Smooth muscle cell (in vitro differentiated cells): ENCODE data around the gene TMEFF2. TPM values are rescaled to one million over a fixed set of nuclear protein-coding genes. Genes with fewer than 3 reads are reported as not detected.

Experiments
- DNase-seq: peaks from one replicate; lab custom pipeline; 2025; ENCODE audit not compliant: unreplicated experiment; lab: John Stamatoyannopoulos, UW
- H2AFZ ChIP-seq: fragments of 200-600 bp; sonication (generic); 2 replicates; pipeline ENCODE4 v1.6.0; 2016; ENCODE audit warnings: antibody characterized with exemption, low read depth, mild to moderate bottlenecking
- H3F3A ChIP-seq: fragments of 200-600 bp; sonication (generic); 2 replicates; pipeline ENCODE4 v1.6.0; 2017; ENCODE audit warnings: antibody characterized with exemption, low read depth
- H3K27ac ChIP-seq: fragments of 200-600 bp; sonication (generic); 2 replicates; pipeline ENCODE4 v1.5.1; 2016; ENCODE audit warnings: low read depth, mild to moderate bottlenecking
- H3K27me3 ChIP-seq: fragments of 200-600 bp; sonication (generic); 2 replicates; pipeline ENCODE4 v1.6.1; 2016; ENCODE audit warnings: low read depth, mild to moderate bottlenecking
- H3K36me3 ChIP-seq: fragments of 200-600 bp; sonication (generic); 2 replicates; pipeline ENCODE4 v1.5.1; 2016; ENCODE audit warnings: low read depth
- H3K4me1 ChIP-seq: fragments of 200-600 bp; sonication (generic); 2 replicates; pipeline ENCODE4 v1.5.1; 2016; ENCODE audit warnings: low read depth
- H3K4me2 ChIP-seq: fragments of 200-600 bp; sonication (generic); 2 replicates; pipeline ENCODE4 v1.6.0; 2016; ENCODE audit warnings: mild to moderate bottlenecking
- H3K4me3 ChIP-seq: fragments of 200-600 bp; sonication (generic); 2 replicates; pipeline ENCODE4 v1.5.1; 2016; ENCODE audit warnings: mild to moderate bottlenecking
- H3K79me2 ChIP-seq: fragments of 200-600 bp; sonication (generic); 2 replicates; pipeline ENCODE4 v1.6.0; 2016; ENCODE audit warnings: low read depth, mild to moderate bottlenecking
- H3K9ac ChIP-seq: fragments of 200-600 bp; sonication (generic); 2 replicates; pipeline ENCODE4 v1.6.0; 2016; ENCODE audit warnings: low read depth
- H3K9me3 ChIP-seq: fragments of 200-600 bp; sonication (generic); replicated peaks from 2 replicates; pipeline ENCODE4 v1.5.1; 2016; ENCODE audit warnings: low read depth
- H4K20me1 ChIP-seq: fragments of 200-600 bp; sonication (generic); 2 replicates; pipeline ENCODE4 v1.6.0; 2016; ENCODE audit warnings: low read depth
- CTCF ChIP-seq: fragments of 200-600 bp; sonication (generic); IDR thresholded peaks from 2 replicates; pipeline ENCODE4 v1.5.1; 2017; ENCODE audit warnings: borderline replicate concordance, mild to moderate bottlenecking, antibody characterized with exemption; ENCODE audit not compliant: insufficient read depth, poor library complexity, severe bottlenecking
- WGBS: methylation state at CpG from one replicate; pipeline ENCODE4 v1.1.7; 2016; ENCODE audit warnings: low lambda C conversion rate; 5-methylcytosine and 5-hydroxymethylcytosine counted together
- polyA plus RNA-seq: library from polyadenylated mRNA; unstranded; fragments of >200 nt; fragmentation: Nextera tagmentation; extraction: Ambion mirVana; gene quantifications from 2 replicates; pipeline ENCODE4 v1.2.1, GENCODE V29; 2016
- total RNA-seq: library from RNA; depleted of rRNA; stranded (reverse); fragments of >200 nt; gene quantifications from 2 replicates; pipeline ENCODE4 v1.2.3, GENCODE V29; 2014

TMEFF2 gene
- total and polyA plus RNA-seq, 2 experiments from 2014 or later: not detected

GRCh38 chr2:191980483-191980882 is 214.2 kb downstream of the TMEFF2 start:
- H3K79me2 ChIP-seq: no peaks in the 10 kb centered on the region
- H3K4me2 ChIP-seq: no peak overlapping the region
- no peaks in the 10 kb centered on the region for H3K36me3 ChIP-seq
- H3K9me3 ChIP-seq: no peaks in the 10 kb centered on the region
- H3K4me1 ChIP-seq: no peaks in the 10 kb centered on the region
- no peak overlapping the region for H3K9ac ChIP-seq
- TF ChIP-seq CTCF: no peak
- no peak for DNase-seq
- no peaks in the 10 kb centered on the region for H3F3A ChIP-seq
- WGBS: 83% methylated on average over 3 of the region's 3 CpGs
- H3K4me3 ChIP-seq: no peak overlapping the region
- H2AFZ ChIP-seq: no peak overlapping the region
- no peaks in the 10 kb centered on the region for H3K27me3 ChIP-seq
- no peaks in the 10 kb centered on the region for H4K20me1 ChIP-seq
- H3K27ac ChIP-seq: no peak overlapping the region

- Histone ChIP-seq H3K4me1 (no peaks in the 10 kb centered on the region), H3K9ac (no peak overlapping the region), H3K4me2 (no peak overlapping the region), H3K27me3 (no peaks in the 10 kb centered on the region), H3K4me3 (no peak overlapping the region), H3K79me2 (no peaks in the 10 kb centered on the region), H3K9me3 (no peaks in the 10 kb centered on the region), H3K27ac (no peak overlapping the region), H3K36me3 (no peaks in the 10 kb centered on the region), H2AFZ (no peak overlapping the region), H3F3A (no peaks in the 10 kb centered on the region), H4K20me1 (no peaks in the 10 kb centered on the region)
- no peak for DNase-seq
- WGBS: 44% methylated on average over 2 of the region's 2 CpGs
- TF ChIP-seq CTCF: no peak
Measured at GRCh38 chr2:191979221-191979730, 215.5 kb downstream of the TMEFF2 start.

- no peaks in the 10 kb centered on the region for H3K9me3 ChIP-seq
- no peaks in the 10 kb centered on the region for H3K79me2 ChIP-seq
- TF ChIP-seq CTCF: no peak
- no peak overlapping the region for H3K9ac ChIP-seq
- H3K27me3 ChIP-seq: no peaks in the 10 kb centered on the region
- DNase-seq: no peak
- no peak overlapping the region for H3K27ac ChIP-seq
- no peaks in the 10 kb centered on the region for H4K20me1 ChIP-seq
- 93% methylated on average over 1 of the region's 1 CpG for WGBS
- H3K36me3 ChIP-seq: no peaks in the 10 kb centered on the region
- H3K4me3 ChIP-seq: no peak overlapping the region
- H2AFZ ChIP-seq: no peak overlapping the region
- H3K4me1 ChIP-seq: no peaks in the 10 kb centered on the region
- no peak overlapping the region for H3K4me2 ChIP-seq
- no peaks in the 10 kb centered on the region for H3F3A ChIP-seq
Measured at GRCh38 chr2:191977754-191978153, 217.0 kb downstream of the TMEFF2 start.

- H3K79me2 ChIP-seq: no peaks in the 10 kb centered on the region
- H3K36me3 ChIP-seq: no peaks in the 10 kb centered on the region
- no peaks in the 10 kb centered on the region for H3K9me3 ChIP-seq
- no peak overlapping the region for H3K4me2 ChIP-seq
- H3K4me3 ChIP-seq: no peak overlapping the region
- no peaks in the 10 kb centered on the region for H4K20me1 ChIP-seq
- no peak overlapping the region for H3K27ac ChIP-seq
- DNase-seq: no peak
- H3K4me1 ChIP-seq: no peaks in the 10 kb centered on the region
- no peak for TF ChIP-seq CTCF
- no peaks in the 10 kb centered on the region for H3F3A ChIP-seq
- H2AFZ ChIP-seq: no peak overlapping the region
- H3K27me3 ChIP-seq: no peaks in the 10 kb centered on the region
- 83% methylated on average over 3 of the region's 3 CpGs for WGBS
- no peak overlapping the region for H3K9ac ChIP-seq
Measured at GRCh38 chr2:191976436-191976835, 218.3 kb downstream of the TMEFF2 start.
